SK-N-SH treated with all-trans-retinoic acid at 6 μM for 48 hours (cell line): Measurements from ENCODE around the gene C10orf143.

Experiments
- ARNTL ChIP-seq: fragments of 450-650 bp; formaldehyde crosslinking; IDR thresholded peaks from 2 replicates; pipeline ENCODE4 v1.5.0; 2020; ENCODE audit warnings: low read depth, mild to moderate bottlenecking, moderate library complexity, borderline replicate concordance
- PATZ1 ChIP-seq: fragments of 250-450 bp; sonication (Bioruptor Pico); IDR thresholded peaks from 2 replicates; pipeline ENCODE4 v1.8.0; 2020; ENCODE audit warnings: mild to moderate bottlenecking, moderate library complexity, borderline replicate concordance
- SNAI2 ChIP-seq: fragments of 250-450 bp; sonication (Bioruptor Pico); IDR thresholded peaks from 2 replicates; pipeline ENCODE4 v1.5.0; 2020; ENCODE audit warnings: mild to moderate bottlenecking, moderate library complexity
- ZFP30 ChIP-seq: fragments of 450-650 bp; formaldehyde crosslinking; IDR thresholded peaks from 2 replicates; pipeline ENCODE4 v1.5.0; 2022; ENCODE audit warnings: mild to moderate bottlenecking, moderate library complexity

- TF ChIP-seq ZFP30 (CRISPR knock-in tag): no peak
- no peak for TF ChIP-seq SNAI2 (CRISPR knock-in tag)
- no peak for TF ChIP-seq PATZ1 (CRISPR knock-in tag)
- no peak for TF ChIP-seq ARNTL (CRISPR knock-in tag)
Observed at GRCh38 chr10:130029209-130029608, 81.4 kb downstream of the C10orf143 start.
